ENCODE data around the gene CNTNAP2.
"Not testable (repeated sequence)": the region's sequence is repeated elsewhere in the genome, so short reads cannot be mapped to it uniquely, and the experiment has no call there.

Gene CNTNAP2

DNA sequence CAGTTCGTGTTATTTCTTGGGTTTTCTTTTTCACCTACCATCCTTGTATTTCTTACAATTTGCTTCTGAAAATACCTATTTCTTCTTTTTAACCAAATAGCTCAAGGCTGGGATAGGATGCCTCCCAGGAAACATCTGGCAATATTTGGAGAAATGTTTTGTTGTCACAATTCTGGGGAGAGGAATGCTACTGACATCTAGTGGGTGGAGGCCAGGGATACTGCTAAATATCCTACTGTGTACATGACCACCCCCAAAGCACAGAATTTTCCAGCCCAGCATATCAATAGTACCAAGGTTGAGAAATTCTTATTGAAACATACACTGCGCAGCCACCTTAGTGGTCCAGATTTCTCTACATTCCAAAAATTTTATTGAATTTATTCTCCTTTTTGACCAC is 55.5 kb downstream of the CNTNAP2 start:
- Histone ChIP-seq H3K36me3 (no peaks in the 10 kb centered on the region), H3K27me3 (no peaks in the 10 kb centered on the region), H3K4me3 (ENCODE audit: low read depth, low read length) (no peak overlapping the region), H3K4me1 (no peaks in the 10 kb centered on the region), H3K9me3 (peaks cover 2% of the 10 kb centered on the region; the same call in 1 of the 2 replicates)
- no peak for TF ChIP-seq CTCF (IDR thresholded peaks at IDR 0.05; ENCODE audit: low read depth, low read length)
- DNase-seq: no peak

DNA sequence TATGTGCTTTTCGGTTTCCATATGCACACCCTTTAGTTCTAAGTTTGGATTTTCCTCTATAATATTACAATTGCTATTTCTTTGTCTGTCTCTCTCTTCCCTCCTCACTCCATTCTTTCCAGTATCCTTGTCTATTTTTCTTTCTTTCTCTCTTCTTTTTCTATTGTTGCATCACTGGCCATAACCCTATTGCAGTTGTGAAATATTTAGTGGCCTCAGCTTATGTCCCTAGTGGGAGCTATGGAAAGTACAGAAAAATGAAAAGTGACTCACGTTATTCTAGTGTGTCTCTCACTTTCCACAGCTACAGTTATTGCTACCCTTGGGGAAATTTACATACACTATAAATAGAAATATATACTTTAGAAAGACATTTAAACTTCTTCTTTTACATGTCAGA is 59.1 kb downstream of the CNTNAP2 start:
- TF ChIP-seq CTCF (IDR thresholded peaks at IDR 0.05; ENCODE audit: low read depth, low read length): no peak
- no peaks in the 10 kb centered on the region for H3K27me3 ChIP-seq
- DNase-seq: no peak
- no peaks in the 10 kb centered on the region for H3K9me3 ChIP-seq
- H3K4me3 ChIP-seq (ENCODE audit: low read depth, low read length): no peak overlapping the region
- no peaks in the 10 kb centered on the region for H3K36me3 ChIP-seq
- no peaks in the 10 kb centered on the region for H3K4me1 ChIP-seq

DNA sequence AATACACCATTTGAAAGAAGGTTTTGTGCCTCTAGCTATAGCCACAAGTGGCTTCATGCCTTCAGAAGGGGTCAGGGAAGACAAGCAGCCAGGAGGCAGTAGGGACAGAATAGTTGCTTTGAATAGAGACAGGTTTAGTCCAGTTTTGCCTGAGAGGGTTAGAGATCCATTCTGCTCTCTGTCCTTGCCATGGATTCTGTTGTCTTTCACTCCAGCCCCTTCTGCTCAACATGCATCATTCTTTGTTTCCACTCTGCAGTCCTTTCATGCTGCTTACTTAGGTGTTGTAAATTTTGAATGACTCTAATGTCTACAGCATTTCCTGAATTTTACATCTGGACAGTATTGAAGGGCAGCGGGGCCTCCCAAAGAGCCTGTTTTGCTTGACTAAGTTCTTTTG is 60.3 kb downstream of the CNTNAP2 start:
- Histone ChIP-seq H3K9me3 (no peaks in the 10 kb centered on the region), H3K4me1 (no peaks in the 10 kb centered on the region), H3K36me3 (no peaks in the 10 kb centered on the region), H3K27me3 (no peaks in the 10 kb centered on the region), H3K4me3 (ENCODE audit: low read depth, low read length) (no peak overlapping the region)
- DNase-seq: no peak
- no peak for TF ChIP-seq CTCF (IDR thresholded peaks at IDR 0.05; ENCODE audit: low read depth, low read length)

DNA sequence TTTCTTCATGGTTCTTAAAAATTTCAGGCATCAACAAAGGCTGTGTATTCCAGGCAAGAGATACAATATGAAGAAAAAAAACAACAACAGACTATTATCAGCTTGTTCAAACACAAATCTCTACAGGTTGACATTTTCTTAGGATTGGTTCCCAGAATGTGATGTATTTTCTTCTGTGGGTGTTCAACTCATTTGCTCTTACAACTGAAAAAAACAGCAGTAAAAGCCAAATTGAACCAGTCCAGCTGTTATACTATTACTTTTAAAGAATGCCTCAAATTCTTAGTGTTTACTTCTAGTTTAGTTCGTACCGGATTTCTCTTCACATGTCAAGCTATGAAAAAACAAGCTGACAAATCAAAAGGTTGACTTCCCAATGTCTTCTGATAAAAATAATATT is 60.7 kb downstream of the CNTNAP2 start:
- no peak for TF ChIP-seq CTCF (IDR thresholded peaks at IDR 0.05; ENCODE audit: low read depth, low read length)
- Histone ChIP-seq H3K36me3 (no peaks in the 10 kb centered on the region), H3K27me3 (no peaks in the 10 kb centered on the region), H3K4me3 (ENCODE audit: low read depth, low read length) (no peak overlapping the region), H3K4me1 (no peaks in the 10 kb centered on the region), H3K9me3 (no peaks in the 10 kb centered on the region)
- DNase-seq: no peak

- no peak for DNase-seq
- H3K27me3 ChIP-seq: no peaks in the 10 kb centered on the region
- no peaks in the 10 kb centered on the region for H3K36me3 ChIP-seq
- no peak overlapping the region for H3K4me3 ChIP-seq (ENCODE audit: low read depth, low read length)
- H3K9me3 ChIP-seq: no peaks in the 10 kb centered on the region
- H3K4me1 ChIP-seq: no peaks in the 10 kb centered on the region
- TF ChIP-seq CTCF (IDR thresholded peaks at IDR 0.05; ENCODE audit: low read depth, low read length): no peak
Measured at GRCh38 chr7:146185844-146186243, 69.2 kb downstream of the CNTNAP2 start.

DNA sequence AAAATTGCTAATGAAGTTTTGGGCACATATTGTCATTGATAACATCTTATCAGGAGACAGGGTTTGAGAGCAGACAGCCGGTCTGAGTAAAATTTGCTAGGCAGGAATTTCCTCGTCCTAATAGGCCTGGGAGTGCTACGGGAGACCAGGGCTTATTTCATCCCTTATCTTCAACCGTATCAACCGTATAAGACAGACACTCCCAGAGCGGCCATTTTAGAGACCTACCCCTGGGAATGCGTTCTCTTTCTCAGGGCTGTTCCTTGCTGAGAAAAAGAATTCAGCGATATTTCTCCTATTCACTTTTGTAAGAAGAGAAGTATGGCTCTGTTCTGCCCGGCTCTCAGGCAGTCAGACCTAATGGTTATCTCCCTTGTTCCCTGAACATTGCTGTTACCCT is 74.8 kb downstream of the CNTNAP2 start:
- H3K27me3 ChIP-seq; H3K4me1 ChIP-seq; H3K36me3 ChIP-seq; H3K4me3 ChIP-seq (ENCODE audit: low read depth, low read length); DNase-seq; H3K9me3 ChIP-seq: not testable (repeated sequence)

DNA sequence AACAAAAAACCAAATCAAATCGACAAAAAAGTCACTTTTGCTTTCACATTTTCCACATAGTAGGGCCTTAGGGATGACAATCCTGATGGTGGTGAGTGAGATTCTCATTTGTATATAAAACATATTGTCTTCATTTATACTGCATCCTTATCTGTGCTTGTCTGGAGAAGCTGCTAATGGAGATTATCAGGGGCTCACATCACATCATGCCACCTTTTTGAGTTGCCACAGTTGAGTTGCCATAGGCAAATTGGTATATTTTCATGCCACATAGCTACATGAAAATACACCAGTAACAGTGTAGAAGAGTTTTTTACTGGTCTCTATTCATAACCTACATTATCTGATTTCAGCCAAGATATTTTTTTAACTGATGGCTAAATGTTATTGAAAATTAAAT is 85.3 kb downstream of the CNTNAP2 start:
- TF ChIP-seq CTCF (IDR thresholded peaks at IDR 0.05; ENCODE audit: low read depth, low read length): no peak
- Histone ChIP-seq H3K9me3 (no peaks in the 10 kb centered on the region), H3K4me3 (ENCODE audit: low read depth, low read length) (no peak overlapping the region), H3K36me3 (no peaks in the 10 kb centered on the region), H3K27me3 (no peaks in the 10 kb centered on the region), H3K4me1 (no peaks in the 10 kb centered on the region)
- DNase-seq: no peak
